Measurements from ENCODE around the gene SYNE2.

The SYNE2 gene

DNA sequence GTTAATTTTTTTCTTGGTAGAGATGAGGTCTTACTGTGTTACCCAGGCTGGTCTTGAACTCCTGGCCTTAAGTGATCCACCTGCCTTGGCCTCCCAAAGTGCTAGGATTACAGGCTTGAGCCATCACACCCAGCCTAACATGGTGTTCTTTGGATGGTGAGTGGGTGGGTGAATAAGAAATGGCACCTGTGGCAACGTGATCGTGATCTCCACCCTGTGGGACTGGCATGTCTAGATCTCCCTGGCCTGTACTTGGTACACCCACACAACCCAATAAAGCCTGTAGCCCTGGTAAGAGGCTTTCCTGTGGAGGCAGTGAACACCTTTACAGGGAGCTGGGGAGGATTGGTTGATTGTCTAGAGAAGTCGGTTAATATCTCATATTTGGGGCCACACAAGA lies 25.2 kb downstream of the SYNE2 start:
- no peak for TF ChIP-seq CTCF (IDR thresholded peaks at IDR 0.05)
- H3K27ac ChIP-seq, result peak overlapping the region; percentile 83 to 93
- no peak for DNase-seq (ENCODE audit: low spot score)
- no peak overlapping the region for H3K4me3 ChIP-seq

DNA sequence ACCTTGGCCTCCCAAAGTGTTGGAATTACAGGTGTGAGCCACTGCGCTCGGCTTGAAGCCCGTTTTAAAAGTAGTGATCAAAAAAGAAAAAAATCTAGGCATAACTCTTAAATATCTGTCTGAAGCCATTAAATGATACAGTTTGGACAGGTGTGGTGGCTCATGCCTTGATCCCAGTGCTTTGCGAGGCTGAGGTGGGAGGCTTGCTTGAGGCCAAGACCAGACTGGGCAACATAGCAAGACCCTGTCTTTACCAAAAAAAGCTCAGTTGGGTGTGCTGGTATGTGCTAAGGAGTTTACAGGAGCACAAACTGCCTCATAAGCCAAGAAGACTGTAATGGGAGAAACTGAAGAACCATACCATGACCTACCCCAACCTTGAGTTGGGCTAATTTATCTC lies 26.0 kb downstream of the SYNE2 start:
- no peak for DNase-seq (ENCODE audit: low spot score)
- Histone ChIP-seq H3K4me3 (no peak overlapping the region), H3K27ac (peak overlapping the region in 1 of 2 donors; percentile 83)
- TF ChIP-seq CTCF (IDR thresholded peaks at IDR 0.05), result no peak

DNA sequence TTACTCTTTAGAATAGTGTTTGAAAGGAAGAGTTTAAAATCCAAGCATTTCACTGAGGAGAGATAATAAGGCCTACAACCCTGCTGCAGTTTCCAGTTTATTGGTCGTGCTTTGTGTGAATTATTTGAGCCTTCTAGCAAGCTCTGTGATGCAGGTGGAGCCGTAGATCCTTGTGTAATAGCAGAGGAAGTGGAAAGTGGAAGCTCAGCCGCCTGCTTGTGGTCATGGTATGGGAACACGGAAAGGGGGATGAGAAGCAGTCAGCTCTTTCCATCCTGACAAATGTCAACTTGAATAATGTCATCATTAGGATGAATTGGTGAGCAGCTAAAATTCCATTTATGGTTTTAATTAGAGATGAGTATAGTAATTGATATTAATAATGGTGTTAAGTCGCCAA lies 29.1 kb downstream of the SYNE2 start:
- H3K27ac ChIP-seq, result no peak overlapping the region
- TF ChIP-seq CTCF (IDR thresholded peaks at IDR 0.05), result no peak
- H3K4me3 ChIP-seq, result no peak overlapping the region
- DNase-seq (ENCODE audit: low spot score), result no peak

- Histone ChIP-seq H3K27ac (no peak overlapping the region), H3K4me3 (no peak overlapping the region)
- no peak for DNase-seq (ENCODE audit: low spot score)
- no peak for TF ChIP-seq CTCF (IDR thresholded peaks at IDR 0.05)
Observed at GRCh38 chr14:63887899-63888298, 35.1 kb downstream of the SYNE2 start.

DNA sequence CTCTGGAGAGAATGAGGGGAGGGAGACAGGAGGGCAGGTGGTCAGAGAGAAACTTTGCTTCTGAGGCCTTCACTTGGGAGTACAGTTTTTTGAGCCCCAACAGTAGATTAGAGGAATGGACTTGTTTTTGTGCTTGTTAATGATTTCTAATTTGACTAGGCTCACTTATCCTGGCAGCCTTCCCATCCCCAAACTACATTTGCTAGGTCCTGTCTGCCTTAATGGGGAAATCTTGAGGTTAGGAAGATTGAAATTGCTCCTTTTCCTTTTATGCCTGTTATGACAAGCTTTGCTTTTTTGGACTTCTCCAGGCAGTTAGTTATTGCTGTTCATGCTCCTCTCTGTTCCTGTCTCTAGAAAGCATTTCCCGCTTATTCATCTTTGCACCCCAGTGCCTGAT lies 37.7 kb downstream of the SYNE2 start:
- DNase-seq (ENCODE audit: low spot score), result no peak
- Histone ChIP-seq H3K4me3 (no peak overlapping the region), H3K27ac (peak overlapping the region; percentile 36 to 50)
- no peak for TF ChIP-seq CTCF (IDR thresholded peaks at IDR 0.05)

DNA sequence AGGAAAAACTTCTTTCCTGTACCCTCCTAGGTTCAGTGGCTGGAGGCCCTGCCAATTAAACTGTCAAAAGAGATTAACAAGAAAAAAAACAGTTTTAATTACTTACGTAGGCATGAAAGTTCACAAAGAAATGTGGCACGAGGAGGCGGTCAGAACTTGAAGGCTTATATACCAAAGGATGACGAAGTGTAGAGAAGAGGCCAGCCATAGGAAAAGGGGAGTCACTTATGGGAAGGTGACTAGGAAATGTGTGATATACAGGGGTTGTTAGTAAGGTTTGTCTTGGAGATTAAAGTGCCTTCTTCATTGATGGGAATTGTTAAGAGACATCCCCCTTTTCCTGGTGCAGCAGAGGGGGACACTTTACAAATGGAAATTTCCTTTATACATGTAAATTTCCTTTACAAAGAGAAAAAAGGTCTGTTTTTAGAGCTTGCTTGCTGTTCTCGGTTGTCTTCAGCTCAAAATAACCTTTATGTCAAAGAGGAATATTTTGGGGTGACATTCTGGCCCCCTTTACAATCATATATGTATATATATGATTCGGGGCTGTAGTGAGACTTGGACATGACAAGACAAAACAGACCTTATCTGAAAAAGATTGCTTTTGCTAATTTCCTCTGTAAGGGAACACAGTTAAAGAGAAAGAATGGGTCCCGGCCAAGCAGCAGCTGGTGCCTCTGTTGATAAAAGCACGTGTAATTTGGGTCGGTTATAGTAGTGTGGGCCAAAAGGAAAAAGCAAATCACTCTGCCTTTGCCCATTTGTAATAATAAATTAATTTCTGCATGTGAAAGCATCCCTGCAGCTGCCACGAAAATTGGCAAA lies 38.6 kb downstream of the SYNE2 start:
- peak overlapping the region; percentile 56 for H3K27ac ChIP-seq
- TF ChIP-seq CTCF (IDR thresholded peaks at IDR 0.05), result no peak
- H3K4me3 ChIP-seq, result peak overlapping the region; percentile 14
- DNase-seq (ENCODE audit: low spot score), result no peak

DNA sequence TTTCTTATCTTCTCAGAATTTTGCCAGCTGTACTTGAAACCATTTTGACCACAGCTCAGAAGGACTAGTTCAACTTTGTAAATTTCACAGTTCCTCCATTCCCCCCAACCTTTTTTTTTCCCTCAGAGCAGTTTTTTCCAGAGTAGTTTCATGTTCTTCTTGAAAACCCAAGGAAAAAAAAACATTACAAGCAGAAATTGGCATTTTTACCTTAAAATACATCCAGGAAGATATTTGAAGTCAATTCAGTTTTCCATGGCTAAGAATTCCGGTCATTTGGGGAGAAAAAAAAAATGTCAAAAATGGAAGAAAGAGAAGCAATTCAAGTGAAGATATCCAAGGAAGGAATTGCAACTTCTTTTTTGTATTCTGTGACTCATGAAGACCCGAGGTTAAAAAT lies 39.5 kb downstream of the SYNE2 start:
- Histone ChIP-seq H3K27ac (peak overlapping the region; percentile 56), H3K4me3 (peak overlapping the region; percentile 14)
- TF ChIP-seq CTCF (IDR thresholded peaks at IDR 0.05), result no peak
- DNase-seq (ENCODE audit: low spot score), result no peak

Data from coronary artery (tissue), 2 donors.